OCI-LY7 (cell line): ENCODE results near the gene HGFAC.

ENCODE experiments used
- CTCF ChIP-seq: fragments of 200-600 bp; sonication (generic); conservative IDR thresholded peaks from 2 replicates; pipeline ENCODE4 v1.5.1; 2014; ENCODE audit warnings: mild to moderate bottlenecking, antibody characterized with exemption, low read length, moderate library complexity, mixed read lengths
- EZH2phosphoT487 ChIP-seq: fragments of 200-600 bp; sonication (generic); IDR thresholded peaks from 2 replicates; pipeline ENCODE4 v1.6.1; 2018; ENCODE audit warnings: low read depth, borderline replicate concordance, mild to moderate bottlenecking, mixed run types, antibody characterized with exemption, low read length, moderate library complexity, mixed read lengths

GRCh38 chr4:3463556-3464348 lies 22.0 kb downstream of the HGFAC start:
- no peak for TF ChIP-seq CTCF
- no peak for TF ChIP-seq EZH2phosphoT487
